ENCODE data around the gene NOL4L.

GRCh38 chr20:32482143-32482441 lies 103.0 kb downstream of the NOL4L start:
- TF ChIP-seq, protein P1, sequence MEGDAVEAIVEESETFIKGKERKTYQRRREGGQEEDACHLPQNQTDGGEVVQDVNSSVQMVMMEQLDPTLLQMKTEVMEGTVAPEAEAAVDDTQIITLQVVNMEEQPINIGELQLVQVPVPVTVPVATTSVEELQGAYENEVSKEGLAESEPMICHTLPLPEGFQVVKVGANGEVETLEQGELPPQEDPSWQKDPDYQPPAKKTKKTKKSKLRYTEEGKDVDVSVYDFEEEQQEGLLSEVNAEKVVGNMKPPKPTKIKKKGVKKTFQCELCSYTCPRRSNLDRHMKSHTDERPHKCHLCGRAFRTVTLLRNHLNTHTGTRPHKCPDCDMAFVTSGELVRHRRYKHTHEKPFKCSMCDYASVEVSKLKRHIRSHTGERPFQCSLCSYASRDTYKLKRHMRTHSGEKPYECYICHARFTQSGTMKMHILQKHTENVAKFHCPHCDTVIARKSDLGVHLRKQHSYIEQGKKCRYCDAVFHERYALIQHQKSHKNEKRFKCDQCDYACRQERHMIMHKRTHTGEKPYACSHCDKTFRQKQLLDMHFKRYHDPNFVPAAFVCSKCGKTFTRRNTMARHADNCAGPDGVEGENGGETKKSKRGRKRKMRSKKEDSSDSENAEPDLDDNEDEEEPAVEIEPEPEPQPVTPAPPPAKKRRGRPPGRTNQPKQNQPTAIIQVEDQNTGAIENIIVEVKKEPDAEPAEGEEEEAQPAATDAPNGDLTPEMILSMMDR (IDR thresholded peaks at IDR 0.05) = no peak
- TF ChIP-seq POLR2A (IDR thresholded peaks at IDR 0.05) = no peak
- no peak for TF ChIP-seq POLR2AphosphoS5 (IDR thresholded peaks at IDR 0.05)
- TF ChIP-seq EP300 (IDR thresholded peaks at IDR 0.05; ENCODE audit: low read depth) = no peak
